ENCODE results near the gene FKBP5.

DNA sequence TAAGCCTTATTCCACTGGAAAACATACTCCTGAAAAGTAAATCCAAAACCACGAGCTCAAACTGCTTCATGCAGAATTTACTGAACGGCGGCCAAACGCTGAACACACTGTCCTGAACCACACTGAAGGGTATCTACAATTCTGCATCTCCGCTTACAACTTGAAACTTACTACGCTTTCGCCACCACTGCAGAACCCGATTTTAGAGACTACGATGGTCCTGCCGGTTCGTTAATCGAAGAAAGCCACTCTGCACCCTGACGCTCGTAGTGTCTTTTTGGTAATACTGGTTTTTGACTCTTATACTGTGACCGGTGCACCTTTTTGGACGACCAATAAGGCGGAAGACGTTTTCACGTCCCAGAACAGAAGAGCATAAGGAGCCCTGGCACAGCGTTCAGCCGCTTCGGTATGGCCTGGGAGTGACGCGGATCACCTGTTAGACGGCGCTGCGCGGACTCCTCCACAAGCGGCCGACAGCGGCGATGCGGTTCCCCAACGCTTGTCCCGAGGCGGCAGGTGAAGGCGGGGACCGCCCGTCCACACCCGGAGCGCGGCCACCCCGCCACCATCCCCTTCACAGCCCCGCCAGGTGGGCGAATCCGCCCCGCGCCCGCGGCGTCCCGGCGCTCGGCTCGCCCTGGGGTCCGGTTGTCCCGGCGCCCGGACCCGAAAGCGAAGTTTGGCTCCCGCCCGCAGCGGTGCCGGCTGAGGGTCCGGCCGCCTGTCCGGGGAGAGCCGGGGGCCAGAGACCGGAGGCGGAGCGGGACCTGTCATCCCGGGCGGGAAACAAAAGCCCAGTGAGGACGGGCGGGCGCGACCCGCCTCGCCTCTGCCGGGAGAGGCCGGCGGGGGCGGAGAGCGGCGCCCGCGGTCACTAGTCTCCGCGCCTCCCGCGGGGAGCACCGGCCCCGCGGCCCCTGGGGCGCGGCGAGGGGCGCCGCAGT lies 784 bp downstream of the FKBP5 start:
- TF ChIP-seq CTCF (IDR thresholded peaks at IDR 0.05; ENCODE audit: low read length) (no peak), EZH2 (IDR thresholded peaks at IDR 0.05; ENCODE audit: borderline replicate concordance, low read length) (no peak)

Data from OCI-LY1 (cell line).